CD4-positive, alpha-beta T cell treated with Interleukin-1 beta for 1 hour (primary cell): ENCODE measurements around the gene PEX5L.
A peak's percentile ranks its signal among the peaks of the same experiment; 100 is the strongest.

Experiments used
- DNase-seq, 2 donors: peaks; one replicate each; pipeline ENCODE4 v3.0.0-alpha.2; 2020 to 2022

Gene PEX5L

DNA sequence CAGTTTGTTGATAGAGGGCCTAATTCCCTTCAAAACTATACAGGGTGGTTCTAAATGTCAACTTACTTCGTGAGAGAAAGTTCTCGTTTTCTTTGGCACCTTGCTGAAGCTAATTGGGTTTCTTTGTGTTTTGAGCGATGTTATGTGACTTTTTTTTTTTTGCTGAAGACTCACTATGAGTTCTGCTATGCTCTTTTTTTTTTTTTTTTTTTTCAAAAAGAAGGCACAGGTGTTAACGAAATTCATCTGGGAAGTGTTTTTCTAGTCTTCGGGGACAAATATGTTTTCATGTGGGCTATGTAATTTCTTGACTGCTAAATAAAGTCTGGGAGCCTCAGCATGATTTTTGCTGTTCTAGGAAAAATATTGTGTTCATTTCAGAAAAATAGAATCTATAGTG, 81.5 kb downstream of the PEX5L start:
- no peak for DNase-seq

GRCh38 chr3:179953993-179954870, 82.5 kb downstream of the PEX5L start:
- DNase-seq, result no peak

DNA sequence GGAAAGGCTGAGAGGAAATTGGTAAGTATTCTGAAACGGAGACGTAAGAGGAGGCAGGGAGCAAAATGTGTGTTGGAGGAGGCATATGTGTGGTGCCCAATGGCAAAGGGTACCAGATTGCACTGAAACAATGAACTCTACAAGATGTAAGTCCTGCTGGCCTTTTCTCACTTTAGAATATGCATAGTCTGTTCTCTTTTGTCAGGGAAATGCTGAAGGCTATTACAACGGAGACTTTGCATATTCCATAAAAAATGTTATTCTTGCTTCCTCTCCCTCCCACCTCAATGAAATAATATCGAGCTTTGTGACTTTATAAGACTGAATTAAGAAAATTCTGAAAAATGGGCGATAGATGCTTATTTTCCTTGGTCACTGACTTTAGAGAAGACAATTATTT, 85.9 kb downstream of the PEX5L start:
- DNase-seq, result no peak

- no peak for DNase-seq
Measured at GRCh38 chr3:179949869-179950268, 86.9 kb downstream of the PEX5L start.

GRCh38 chr3:179949412-179949811, 87.3 kb downstream of the PEX5L start:
- no peak for DNase-seq

DNA sequence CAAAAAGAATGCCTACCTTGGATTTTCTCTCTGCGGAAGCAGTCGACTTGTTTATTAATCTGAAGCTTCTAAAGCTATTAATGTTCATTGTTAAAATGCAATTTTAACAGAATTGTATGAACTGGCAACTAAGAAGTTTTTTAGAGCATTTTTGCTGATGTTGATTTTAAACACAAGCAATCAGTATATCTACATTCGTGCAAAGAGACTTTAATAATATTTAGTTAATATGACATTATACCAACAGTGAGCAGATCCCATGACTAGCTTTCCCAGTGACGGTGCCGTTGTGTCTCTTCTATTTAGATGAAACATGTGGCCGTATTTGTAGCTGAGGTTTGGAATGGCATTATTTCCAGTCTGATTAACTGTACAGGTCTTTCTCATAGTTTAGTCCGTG, 88.0 kb downstream of the PEX5L start:
- no peak for DNase-seq

DNA sequence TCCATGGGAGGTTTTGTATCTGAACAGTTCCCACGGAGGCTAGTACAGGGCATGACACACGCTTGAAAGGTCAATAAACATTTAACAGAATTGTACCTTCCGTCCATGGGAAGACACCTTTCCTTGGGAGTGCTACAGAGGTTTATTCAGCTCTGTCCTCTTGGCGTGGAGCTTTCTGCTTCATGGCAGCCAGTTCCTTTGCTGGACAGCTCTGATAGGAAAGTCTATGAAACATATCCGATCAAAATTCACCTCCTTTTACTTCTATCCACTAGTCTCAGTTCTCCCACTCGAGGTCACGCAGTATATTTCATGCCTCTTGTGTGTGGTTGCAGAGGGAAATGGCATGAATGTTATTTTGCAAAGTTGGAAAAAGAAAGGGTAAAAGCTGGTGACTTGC, 91.2 kb downstream of the PEX5L start:
- no peak for DNase-seq

DNA sequence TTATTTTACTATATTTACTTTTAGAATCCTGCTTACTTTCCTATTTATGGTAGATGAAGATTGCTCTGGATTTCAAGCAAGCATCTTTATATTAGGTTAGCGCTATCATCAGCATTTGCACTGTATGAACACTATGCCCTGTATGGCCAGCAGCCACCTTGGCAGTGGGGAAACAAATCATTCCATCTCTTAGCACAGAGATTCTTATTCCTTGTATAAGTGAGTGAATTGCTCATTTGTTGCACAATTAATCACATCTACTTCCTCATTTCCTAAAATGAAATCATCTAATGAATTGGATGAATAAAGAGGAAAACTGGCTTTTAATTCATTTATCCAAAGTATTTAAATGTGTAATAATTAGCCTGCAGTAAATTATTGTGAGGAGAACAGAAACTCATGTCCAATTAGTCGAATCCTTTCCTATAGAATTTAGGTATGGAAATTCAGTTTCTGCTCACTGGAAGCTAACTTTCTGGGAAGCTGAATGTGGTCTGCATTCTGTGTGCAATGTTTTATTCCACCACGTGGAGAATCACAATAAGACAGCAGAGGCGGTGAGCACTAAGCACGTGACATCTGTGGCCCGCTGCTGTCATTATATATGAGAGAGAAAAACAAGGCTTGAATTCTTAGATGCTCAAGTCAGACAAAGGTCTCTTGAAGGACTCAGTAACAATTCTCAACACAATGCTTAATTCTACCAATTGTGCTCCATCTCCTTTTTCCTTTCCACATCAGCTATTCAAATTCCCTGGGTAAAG, 93.4 kb downstream of the PEX5L start:
- DNase-seq, result no peak

DNA sequence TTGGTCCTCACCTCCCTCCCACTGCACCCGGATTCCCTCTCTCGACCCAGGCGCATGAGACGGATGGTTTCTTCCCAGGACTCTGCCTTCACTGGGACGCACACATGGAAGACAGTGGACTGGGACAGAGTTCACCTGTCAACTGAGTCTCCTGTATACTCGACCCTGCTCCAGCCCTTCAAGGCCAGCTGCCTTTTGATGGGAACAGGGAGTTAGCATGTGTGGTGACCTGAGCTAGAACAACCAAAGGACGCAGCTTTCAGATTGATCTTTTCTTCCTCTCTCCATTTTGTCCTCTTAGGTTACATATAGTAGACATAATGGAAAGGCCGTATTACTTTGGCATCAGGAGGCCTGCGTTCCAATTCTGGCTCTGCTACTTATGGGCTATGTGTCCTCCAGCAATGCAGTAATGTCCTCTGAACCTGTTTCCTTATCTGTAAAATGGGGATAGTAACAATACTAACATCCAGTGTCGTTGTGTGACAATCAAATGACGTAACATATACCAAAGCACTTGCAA, 94.1 kb downstream of the PEX5L start:
- no peak for DNase-seq

GRCh38 chr3:179935710-179936109, 101.0 kb downstream of the PEX5L start:
- DNase-seq, result no peak

DNA sequence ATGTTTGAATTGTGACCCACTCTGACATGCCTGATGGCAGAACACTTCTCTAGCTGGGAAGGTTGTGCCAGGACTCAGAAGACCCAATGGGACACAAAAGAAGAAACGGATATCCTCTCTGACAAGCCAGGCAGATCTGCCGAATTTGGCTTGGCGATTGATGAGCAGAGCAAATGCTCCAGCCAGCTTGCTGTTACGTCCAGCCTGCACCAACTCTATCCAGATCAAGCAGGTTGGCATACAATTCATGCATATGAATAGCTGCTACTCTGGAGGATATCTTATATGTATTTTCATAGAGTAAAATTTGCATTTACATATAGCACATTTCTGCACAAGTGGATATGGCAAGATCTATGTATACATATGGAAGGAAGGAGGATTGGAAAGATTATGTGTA, 102.8 kb downstream of the PEX5L start:
- no peak for DNase-seq

DNA sequence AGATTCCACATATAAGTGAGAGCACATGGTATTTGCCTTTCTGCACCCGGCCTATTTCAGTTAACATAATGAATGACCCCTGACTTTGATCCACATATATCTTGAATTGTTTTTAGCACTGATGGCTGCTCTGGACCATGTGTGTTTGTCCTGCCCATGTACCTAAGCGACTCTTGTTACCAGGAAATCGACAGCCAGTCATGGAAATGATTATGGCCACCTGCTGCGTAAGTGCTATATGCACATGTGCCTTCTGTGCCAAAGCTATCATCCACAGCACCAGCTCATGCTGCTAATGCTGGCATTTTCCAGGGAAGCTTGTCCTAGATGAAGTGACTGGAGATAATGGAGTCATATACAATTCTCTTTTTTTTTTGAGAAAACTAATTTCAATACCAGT, 103.7 kb downstream of the PEX5L start:
- no peak for DNase-seq

DNA sequence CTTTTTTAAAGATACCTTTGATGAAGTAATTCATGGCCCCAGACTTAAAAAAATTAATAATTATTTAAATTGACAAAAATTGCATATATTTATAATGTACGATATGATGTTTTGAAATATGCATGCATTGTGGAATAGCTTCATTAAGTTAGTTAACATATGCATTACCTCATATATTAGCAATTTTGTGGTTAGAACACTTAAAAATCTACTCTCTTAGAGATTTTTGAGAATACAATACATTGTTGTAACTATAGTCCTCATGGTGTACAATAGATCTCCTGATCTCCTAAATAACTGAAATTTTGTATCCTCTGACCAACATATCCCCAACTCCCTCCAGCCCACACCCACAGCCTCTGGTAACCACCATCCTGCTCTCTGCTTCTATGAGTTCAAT, 104.1 kb downstream of the PEX5L start:
- DNase-seq, result no peak

GRCh38 chr3:179929091-179929529, 107.6 kb downstream of the PEX5L start:
- peak; percentile 7 to 31 for DNase-seq

DNA sequence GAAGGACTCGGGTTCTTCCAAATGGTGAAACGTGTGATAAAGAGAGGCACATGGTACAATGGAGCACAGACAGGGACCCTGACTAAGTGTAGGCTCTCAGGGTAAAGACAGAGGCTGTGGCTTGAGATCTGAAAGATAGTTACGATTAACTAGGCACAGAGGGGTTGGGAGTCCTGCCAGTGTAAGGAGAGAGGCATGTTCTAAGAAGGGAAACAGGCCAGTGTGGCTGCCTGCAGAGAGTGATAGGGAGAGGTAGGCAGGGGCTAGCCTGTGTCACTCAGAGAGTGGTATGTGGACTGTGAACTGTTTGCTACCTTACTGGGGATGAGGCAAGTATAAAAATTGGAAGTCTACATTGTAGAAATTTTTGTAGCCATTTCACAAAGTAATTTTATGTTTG, 109.5 kb downstream of the PEX5L start:
- no peak for DNase-seq

- DNase-seq, result no peak
Measured at GRCh38 chr3:179921951-179922350, 114.8 kb downstream of the PEX5L start.

GRCh38 chr3:179921500-179921899, 115.2 kb downstream of the PEX5L start:
- no peak for DNase-seq

DNA sequence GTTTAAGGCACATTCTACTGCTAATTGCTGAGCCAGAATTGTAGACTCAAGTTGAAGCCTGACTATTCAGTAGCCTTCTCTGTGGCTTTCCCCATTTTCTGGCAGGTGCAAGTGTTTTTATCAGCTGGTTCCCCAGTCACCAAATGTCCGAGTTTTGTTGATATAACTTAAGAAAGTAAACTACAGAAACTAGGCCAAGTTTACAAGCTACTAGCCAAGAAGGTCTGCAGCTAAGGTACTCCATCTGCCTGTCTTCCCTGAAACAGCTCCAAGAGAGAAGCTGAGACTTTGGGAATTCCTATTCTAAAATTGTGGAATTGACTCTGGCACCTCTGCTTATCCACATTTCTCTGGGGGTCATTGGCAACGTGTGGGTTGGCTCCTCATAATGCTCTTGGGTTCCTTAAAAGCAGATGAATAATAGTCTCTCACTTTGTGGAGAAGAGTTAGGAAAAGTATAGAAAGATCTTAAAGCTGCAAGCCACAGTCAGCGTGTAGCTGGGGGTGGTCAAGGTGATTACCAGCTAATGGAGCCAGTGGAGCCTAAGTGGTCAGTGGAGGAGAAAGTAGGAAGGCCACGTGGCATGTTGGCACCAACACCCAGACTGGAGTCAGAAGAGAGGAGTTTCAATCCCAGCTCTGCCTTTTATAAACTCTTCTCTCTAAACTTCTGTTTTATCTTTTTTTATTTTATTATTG, 128.8 kb downstream of the PEX5L start:
- no peak for DNase-seq

- no peak for DNase-seq
Measured at GRCh38 chr3:179902061-179902460, 134.7 kb downstream of the PEX5L start.

DNA sequence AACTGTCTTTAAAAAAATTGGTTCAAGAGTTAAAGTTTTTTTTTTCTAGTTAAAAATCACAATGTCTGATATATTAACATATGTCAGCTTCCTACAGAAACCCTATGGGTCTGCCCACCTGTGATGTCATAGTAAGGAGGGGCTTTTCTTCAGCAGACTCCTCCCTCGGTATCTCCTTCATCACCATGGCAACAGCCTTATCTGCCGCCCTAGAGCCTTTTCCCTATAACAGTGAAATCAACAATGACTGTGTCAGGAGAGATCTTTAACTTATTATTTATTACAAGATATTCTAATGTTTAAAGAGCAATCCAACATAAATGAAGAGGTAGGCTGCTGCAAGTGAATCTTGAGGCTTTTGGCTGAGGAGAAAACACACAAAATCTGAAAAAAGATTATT, 138.7 kb downstream of the PEX5L start:
- peak; percentile 12 to 25 for DNase-seq

DNA sequence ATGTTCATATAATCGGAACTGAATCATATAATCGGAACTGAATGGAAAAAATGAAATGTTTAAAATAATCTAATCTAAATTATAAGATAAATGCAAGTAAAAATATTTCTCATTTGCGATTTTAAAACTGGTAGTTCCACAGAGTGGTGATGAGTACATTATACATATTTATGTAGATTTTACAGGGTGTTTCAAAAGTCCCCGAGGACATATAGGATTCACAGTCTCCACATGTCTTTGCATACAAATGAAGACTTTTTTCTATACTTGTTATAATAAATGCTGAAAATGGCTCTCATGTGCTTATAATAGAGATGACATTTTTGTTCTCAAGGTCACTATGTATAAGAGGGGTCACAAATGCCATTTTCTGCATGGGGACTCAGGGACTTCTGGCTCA, 139.5 kb downstream of the PEX5L start:
- no peak for DNase-seq

GRCh38 chr3:179896507-179896906, 140.2 kb downstream of the PEX5L start:
- DNase-seq, result no peak

DNA sequence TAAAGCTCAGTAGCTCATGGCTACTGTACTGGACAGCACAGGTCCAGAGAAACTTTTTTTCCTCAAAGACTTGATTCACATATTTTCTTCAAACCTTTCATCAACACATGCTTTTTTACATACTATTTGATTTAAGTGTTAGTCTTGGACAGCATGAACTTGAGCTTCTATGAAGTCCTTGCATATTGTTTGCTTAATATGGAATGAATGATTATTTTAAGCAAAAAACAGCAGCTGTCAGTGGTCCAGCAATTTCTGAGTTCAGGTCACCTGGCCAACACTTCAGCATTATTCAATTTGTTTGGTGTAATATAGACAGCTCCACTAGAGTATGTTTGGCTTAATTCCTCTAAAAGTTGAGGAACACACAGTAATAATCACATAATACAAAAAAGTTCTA, 141.4 kb downstream of the PEX5L start:
- no peak for DNase-seq
